DOHH2 (cell line): ENCODE data around the gene PTPN18.

Experiments used
- H3F3A ChIP-seq: fragments of 200-600 bp; sonication (generic), shearing (Covaris generic); 2 replicates; pipeline ENCODE4 v1.6.0; 2016; ENCODE audit warnings: antibody characterized with exemption, mild to moderate bottlenecking; ENCODE audit not compliant: control insufficient read depth, insufficient read depth
- H3K27ac ChIP-seq: fragments of 200-600 bp; sonication (generic); 2 replicates; pipeline ENCODE4 v1.5.1; 2014; ENCODE audit warnings: low read depth, mild to moderate bottlenecking, low read length, moderate library complexity
- H3K27me3 ChIP-seq: fragments of 200-600 bp; sonication (generic); 2 replicates; pipeline ENCODE4 v1.6.1; 2014; ENCODE audit warnings: mild to moderate bottlenecking, low read length, mixed read lengths; ENCODE audit not compliant: control insufficient read depth
- H3K36me3 ChIP-seq: fragments of 200-600 bp; sonication (generic); 2 replicates; pipeline ENCODE4 v1.6.1; 2014; ENCODE audit warnings: mild to moderate bottlenecking, low read length, moderate library complexity, mixed read lengths; ENCODE audit not compliant: control insufficient read depth
- H3K4me1 ChIP-seq: fragments of 200-600 bp; sonication (generic); 2 replicates; pipeline ENCODE4 v1.6.1; 2014; ENCODE audit warnings: mild to moderate bottlenecking, low read length, mixed read lengths; ENCODE audit not compliant: control insufficient read depth
- H3K4me2 ChIP-seq: fragments of 200-600 bp; sonication (generic); 2 replicates; pipeline ENCODE4 v1.6.0; 2014; ENCODE audit warnings: mild to moderate bottlenecking, low read length, moderate library complexity
- H3K4me3 ChIP-seq: fragments of 200-600 bp; sonication (generic); 2 replicates; pipeline ENCODE4 v1.5.1; 2014; ENCODE audit warnings: mild to moderate bottlenecking, low read length, mixed read lengths
- H3K79me2 ChIP-seq: fragments of 200-600 bp; sonication (generic); 2 replicates; pipeline ENCODE4 v1.6.1; 2014; ENCODE audit warnings: mild to moderate bottlenecking, low read length, mixed read lengths; ENCODE audit not compliant: control insufficient read depth
- H3K9me2 ChIP-seq: fragments of 200-600 bp; sonication (generic); replicated peaks from 2 replicates; pipeline ENCODE4 v1.6.1; 2014; ENCODE audit warnings: mild to moderate bottlenecking, low read length, mixed read lengths; ENCODE audit not compliant: control insufficient read depth
- H3K9me3 ChIP-seq: fragments of 200-600 bp; sonication (generic); 2 replicates; pipeline ENCODE4 v1.6.1; 2014; ENCODE audit warnings: antibody characterized with exemption, low read length, mixed read lengths; ENCODE audit not compliant: control insufficient read depth, insufficient read depth
- H4K20me1 ChIP-seq: fragments of 200-600 bp; sonication (generic); 2 replicates; pipeline ENCODE4 v1.6.0; 2014; ENCODE audit warnings: low read depth, mild to moderate bottlenecking, antibody characterized with exemption, low read length, moderate library complexity; ENCODE audit not compliant: control insufficient read depth, insufficient read depth
- EZH2phosphoT487 ChIP-seq: fragments of 200-600 bp; sonication (generic); IDR thresholded peaks from 2 replicates; pipeline ENCODE4 v1.6.1; 2017; ENCODE audit warnings: borderline replicate concordance, mild to moderate bottlenecking, antibody characterized with exemption, low read length, moderate library complexity, mixed read lengths
- TF ChIP-seq, protein P1 (sequence below): fragments of 200-600 bp; sonication (generic); IDR thresholded peaks from one replicate; pipeline ENCODE4 v1.5.1; 2014; ENCODE audit warnings: antibody characterized with exemption, mild to moderate bottlenecking, low read depth, low read length; ENCODE audit not compliant: poor library complexity, severe bottlenecking

The PTPN18 gene

DNA sequence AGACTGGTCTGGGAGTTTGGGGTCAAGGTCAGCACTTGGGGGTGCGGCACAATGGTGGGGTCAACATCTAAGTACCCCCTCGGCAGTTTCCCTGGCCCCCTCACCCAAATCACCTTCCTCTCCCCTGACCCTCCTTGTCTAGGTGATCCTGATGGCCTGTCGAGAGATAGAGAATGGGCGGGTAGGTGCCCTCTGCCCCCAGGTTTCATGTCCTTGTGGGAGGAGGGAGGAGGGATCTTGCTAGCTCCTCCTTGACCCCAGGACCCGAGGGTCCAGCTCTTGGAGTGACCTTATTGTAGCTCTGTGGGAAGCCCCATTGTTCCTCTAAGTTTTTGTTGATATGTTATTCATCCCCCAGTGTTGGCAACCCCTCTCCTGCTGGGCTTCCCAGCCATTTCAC lies 3.6 kb downstream of the PTPN18 start:
- H3F3A ChIP-seq: peaks cover 23% of the 10 kb centered on the region
- TF ChIP-seq, protein P1, sequence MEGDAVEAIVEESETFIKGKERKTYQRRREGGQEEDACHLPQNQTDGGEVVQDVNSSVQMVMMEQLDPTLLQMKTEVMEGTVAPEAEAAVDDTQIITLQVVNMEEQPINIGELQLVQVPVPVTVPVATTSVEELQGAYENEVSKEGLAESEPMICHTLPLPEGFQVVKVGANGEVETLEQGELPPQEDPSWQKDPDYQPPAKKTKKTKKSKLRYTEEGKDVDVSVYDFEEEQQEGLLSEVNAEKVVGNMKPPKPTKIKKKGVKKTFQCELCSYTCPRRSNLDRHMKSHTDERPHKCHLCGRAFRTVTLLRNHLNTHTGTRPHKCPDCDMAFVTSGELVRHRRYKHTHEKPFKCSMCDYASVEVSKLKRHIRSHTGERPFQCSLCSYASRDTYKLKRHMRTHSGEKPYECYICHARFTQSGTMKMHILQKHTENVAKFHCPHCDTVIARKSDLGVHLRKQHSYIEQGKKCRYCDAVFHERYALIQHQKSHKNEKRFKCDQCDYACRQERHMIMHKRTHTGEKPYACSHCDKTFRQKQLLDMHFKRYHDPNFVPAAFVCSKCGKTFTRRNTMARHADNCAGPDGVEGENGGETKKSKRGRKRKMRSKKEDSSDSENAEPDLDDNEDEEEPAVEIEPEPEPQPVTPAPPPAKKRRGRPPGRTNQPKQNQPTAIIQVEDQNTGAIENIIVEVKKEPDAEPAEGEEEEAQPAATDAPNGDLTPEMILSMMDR: no peak
- no peaks in the 10 kb centered on the region for H3K27me3 ChIP-seq
- no peaks in the 10 kb centered on the region for H3K9me3 ChIP-seq
- peaks cover 58% of the 10 kb centered on the region for H3K36me3 ChIP-seq
- no peak overlapping the region for H3K27ac ChIP-seq
- peaks cover 33% of the 10 kb centered on the region for H3K4me1 ChIP-seq
- no peaks in the 10 kb centered on the region for H3K9me2 ChIP-seq
- no peak overlapping the region; the same call in 1 of the 2 replicates for H3K4me2 ChIP-seq
- no peaks in the 10 kb centered on the region for H4K20me1 ChIP-seq
- H3K79me2 ChIP-seq: peaks cover 47% of the 10 kb centered on the region
- H3K4me3 ChIP-seq: no peak overlapping the region

DNA sequence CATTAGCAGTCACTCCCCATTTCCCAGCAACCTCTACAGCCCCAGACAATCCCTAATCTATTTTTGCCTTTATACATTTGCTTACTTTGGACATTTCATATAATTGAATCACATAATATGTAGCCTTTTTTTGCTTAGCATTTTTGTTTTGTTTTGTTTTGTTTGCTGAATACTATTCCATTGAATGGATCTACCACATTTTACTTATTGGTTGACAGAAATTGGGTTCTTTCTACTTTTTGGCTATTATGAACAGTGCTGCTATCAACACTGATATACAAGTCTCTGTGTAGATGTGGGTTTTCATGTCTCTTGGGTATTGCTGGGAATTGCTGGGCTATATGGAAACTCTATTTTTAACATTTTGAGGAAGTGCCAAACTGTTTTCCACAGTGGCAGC lies 7.6 kb downstream of the PTPN18 start:
- Histone ChIP-seq H3K4me2 (no peak overlapping the region), H3K27ac (no peak overlapping the region), H3K36me3 (peaks cover 56% of the 10 kb centered on the region), H3K4me1 (peaks cover 42% of the 10 kb centered on the region), H3K79me2 (peaks cover 39% of the 10 kb centered on the region), H3F3A (peaks cover 31% of the 10 kb centered on the region), H3K9me3 (no peaks in the 10 kb centered on the region), H4K20me1 (no peaks in the 10 kb centered on the region), H3K27me3 (no peaks in the 10 kb centered on the region), H3K9me2 (no peaks in the 10 kb centered on the region), H3K4me3 (no peak overlapping the region)
- TF ChIP-seq, protein P1: no peak
- no peak for TF ChIP-seq EZH2phosphoT487

DNA sequence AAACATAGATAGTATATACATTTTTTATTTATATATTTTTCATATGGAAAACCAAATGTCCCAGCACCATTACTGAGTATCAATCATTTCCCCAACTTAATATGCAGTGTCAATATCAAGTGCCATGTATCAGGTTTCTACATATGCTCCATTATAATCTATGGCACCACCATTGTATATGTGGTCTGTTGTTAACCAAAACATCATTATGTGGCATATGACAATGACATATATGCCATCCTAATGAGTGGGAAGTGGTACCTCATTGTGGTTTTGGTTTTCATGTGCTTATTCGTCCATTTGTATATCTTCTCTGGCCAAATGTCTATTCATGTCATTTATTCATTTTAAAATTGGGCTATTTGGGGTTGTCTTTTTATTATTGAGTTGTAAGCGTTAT lies 9.2 kb downstream of the PTPN18 start:
- peaks cover 47% of the 10 kb centered on the region for H3K4me1 ChIP-seq
- no peaks in the 10 kb centered on the region for H3K27me3 ChIP-seq
- H3K9me3 ChIP-seq: no peaks in the 10 kb centered on the region
- no peaks in the 10 kb centered on the region for H3K9me2 ChIP-seq
- H3K79me2 ChIP-seq: peaks cover 45% of the 10 kb centered on the region
- H3K4me2 ChIP-seq: no peak overlapping the region
- TF ChIP-seq, protein P1: no peak
- TF ChIP-seq EZH2phosphoT487: no peak
- H3F3A ChIP-seq: peaks cover 47% of the 10 kb centered on the region
- no peaks in the 10 kb centered on the region for H4K20me1 ChIP-seq
- no peak overlapping the region for H3K4me3 ChIP-seq
- no peak overlapping the region for H3K27ac ChIP-seq
- peaks cover 55% of the 10 kb centered on the region for H3K36me3 ChIP-seq
